ENCODE results near the gene FHOD1. TPM values are rescaled to one million over a fixed set of nuclear protein-coding genes. Genes with fewer than 3 reads are reported as not detected.

The FHOD1 gene
- total and polyA plus RNA-seq, 9 of the 15 experiments (the other 6 are each of a cell fraction or from before 2014, with no cell fraction given), result 18.7 to 126 (median 32.3) TPM

DNA sequence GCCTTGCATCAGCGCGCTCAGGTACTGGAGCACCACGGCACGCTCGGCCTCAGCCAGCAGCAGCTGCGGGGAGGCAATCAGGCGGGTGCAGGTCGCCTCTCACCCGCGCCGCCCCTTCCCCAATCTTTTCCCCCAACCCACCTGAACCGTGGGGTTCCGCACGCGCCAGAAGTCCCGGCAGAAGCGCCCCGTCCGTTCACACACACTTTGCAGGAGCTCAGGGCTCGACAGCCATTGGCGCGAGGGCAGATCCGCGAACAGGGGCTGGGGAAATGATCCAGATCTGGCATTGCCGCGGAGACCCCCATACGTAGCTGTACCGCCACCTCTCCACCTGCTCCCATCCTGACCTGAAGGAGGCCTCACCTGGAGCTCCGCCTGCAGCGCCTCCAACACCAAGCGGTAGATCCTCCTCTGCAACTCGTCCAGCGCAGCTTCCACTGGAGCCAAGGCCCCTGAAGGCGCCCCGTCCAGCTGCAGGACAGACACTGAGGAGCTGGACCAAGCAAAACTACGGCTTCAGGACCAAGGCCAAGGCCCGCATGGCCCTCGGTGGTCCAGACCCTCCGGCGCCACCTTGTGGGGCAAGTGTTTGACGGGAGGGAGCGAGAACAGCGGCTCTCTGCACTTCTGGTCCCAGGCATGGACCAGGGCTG, 62.2 kb downstream of the FHOD1 start (continued):
- TF ChIP-seq SP1 (CRISPR knock-in tag; IDR thresholded peaks at IDR 0.05), result peak; percentile 81
- TF ChIP-seq, protein P1, sequence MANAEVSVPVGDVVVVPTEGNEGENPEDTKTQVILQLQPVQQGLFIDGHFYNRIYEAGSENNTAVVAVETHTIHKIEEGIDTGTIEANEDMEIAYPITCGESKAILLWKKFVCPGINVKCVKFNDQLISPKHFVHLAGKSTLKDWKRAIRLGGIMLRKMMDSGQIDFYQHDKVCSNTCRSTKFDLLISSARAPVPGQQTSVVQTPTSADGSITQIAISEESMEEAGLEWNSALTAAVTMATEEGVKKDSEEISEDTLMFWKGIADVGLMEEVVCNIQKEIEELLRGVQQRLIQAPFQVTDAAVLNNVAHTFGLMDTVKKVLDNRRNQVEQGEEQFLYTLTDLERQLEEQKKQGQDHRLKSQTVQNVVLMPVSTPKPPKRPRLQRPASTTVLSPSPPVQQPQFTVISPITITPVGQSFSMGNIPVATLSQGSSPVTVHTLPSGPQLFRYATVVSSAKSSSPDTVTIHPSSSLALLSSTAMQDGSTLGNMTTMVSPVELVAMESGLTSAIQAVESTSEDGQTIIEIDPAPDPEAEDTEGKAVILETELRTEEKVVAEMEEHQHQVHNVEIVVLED (CRISPR knock-in tag; IDR thresholded peaks at IDR 0.05), result no peak
- TF ChIP-seq, protein P2, sequence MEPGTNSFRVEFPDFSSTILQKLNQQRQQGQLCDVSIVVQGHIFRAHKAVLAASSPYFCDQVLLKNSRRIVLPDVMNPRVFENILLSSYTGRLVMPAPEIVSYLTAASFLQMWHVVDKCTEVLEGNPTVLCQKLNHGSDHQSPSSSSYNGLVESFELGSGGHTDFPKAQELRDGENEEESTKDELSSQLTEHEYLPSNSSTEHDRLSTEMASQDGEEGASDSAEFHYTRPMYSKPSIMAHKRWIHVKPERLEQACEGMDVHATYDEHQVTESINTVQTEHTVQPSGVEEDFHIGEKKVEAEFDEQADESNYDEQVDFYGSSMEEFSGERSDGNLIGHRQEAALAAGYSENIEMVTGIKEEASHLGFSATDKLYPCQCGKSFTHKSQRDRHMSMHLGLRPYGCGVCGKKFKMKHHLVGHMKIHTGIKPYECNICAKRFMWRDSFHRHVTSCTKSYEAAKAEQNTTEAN (CRISPR knock-in tag; IDR thresholded peaks at IDR 0.05), result peak; percentile 91
- TF ChIP-seq NCOA2 (IDR thresholded peaks at IDR 0.05; ENCODE audit: partially characterized antibody in 2 of 2), result no peak
- TF ChIP-seq MXI1 (IDR thresholded peaks at IDR 0.05; ENCODE audit: low read depth, low read length), result peak; percentile 86
- no peak for TF ChIP-seq PHF21A (IDR thresholded peaks at IDR 0.05; ENCODE audit: borderline replicate concordance, low read depth)
- TF ChIP-seq BDP1 (IDR thresholded peaks at IDR 0.05; ENCODE audit: insufficient read depth, insufficient read length), result no peak
- TF ChIP-seq, protein P3, sequence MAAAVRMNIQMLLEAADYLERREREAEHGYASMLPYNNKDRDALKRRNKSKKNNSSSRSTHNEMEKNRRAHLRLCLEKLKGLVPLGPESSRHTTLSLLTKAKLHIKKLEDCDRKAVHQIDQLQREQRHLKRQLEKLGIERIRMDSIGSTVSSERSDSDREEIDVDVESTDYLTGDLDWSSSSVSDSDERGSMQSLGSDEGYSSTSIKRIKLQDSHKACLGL (CRISPR knock-in tag; IDR thresholded peaks at IDR 0.05; ENCODE audit: borderline replicate concordance, poor library complexity, severe bottlenecking), result peak; percentile 63
- no peak for TF ChIP-seq ETV6 (IDR thresholded peaks at IDR 0.05; ENCODE audit: borderline replicate concordance in 1 of 2, low read depth in 2 of 2, low read length in 1 of 2)
- peak; percentile 84; the same call in 1 of the 2 replicates for TF ChIP-seq ETV6 (CRISPR knock-in tag; IDR thresholded peaks at IDR 0.05; ENCODE audit: borderline replicate concordance)
- TF ChIP-seq CREM (IDR thresholded peaks at IDR 0.05; ENCODE audit: low read depth), result peak; percentile 73
- TF ChIP-seq, protein P4, sequence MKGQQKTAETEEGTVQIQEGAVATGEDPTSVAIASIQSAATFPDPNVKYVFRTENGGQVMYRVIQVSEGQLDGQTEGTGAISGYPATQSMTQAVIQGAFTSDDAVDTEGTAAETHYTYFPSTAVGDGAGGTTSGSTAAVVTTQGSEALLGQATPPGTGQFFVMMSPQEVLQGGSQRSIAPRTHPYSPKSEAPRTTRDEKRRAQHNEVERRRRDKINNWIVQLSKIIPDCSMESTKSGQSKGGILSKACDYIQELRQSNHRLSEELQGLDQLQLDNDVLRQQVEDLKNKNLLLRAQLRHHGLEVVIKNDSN (CRISPR knock-in tag; IDR thresholded peaks at IDR 0.05), result peak; percentile 38; the same call in 1 of the 2 replicates
- TF ChIP-seq, protein P5, sequence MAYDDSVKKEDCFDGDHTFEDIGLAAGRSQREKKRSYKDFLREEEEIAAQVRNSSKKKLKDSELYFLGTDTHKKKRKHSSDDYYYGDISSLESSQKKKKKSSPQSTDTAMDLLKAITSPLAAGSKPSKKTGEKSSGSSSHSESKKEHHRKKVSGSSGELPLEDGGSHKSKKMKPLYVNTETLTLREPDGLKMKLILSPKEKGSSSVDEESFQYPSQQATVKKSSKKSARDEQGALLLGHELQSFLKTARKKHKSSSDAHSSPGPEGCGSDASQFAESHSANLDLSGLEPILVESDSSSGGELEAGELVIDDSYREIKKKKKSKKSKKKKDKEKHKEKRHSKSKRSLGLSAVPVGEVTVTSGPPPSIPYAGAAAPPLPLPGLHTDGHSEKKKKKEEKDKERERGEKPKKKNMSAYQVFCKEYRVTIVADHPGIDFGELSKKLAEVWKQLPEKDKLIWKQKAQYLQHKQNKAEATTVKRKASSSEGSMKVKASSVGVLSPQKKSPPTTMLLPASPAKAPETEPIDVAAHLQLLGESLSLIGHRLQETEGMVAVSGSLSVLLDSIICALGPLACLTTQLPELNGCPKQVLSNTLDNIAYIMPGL (CRISPR knock-in tag; IDR thresholded peaks at IDR 0.05), result peak; percentile 96; the same call in 1 of the 2 replicates
- TF ChIP-seq, protein P6, sequence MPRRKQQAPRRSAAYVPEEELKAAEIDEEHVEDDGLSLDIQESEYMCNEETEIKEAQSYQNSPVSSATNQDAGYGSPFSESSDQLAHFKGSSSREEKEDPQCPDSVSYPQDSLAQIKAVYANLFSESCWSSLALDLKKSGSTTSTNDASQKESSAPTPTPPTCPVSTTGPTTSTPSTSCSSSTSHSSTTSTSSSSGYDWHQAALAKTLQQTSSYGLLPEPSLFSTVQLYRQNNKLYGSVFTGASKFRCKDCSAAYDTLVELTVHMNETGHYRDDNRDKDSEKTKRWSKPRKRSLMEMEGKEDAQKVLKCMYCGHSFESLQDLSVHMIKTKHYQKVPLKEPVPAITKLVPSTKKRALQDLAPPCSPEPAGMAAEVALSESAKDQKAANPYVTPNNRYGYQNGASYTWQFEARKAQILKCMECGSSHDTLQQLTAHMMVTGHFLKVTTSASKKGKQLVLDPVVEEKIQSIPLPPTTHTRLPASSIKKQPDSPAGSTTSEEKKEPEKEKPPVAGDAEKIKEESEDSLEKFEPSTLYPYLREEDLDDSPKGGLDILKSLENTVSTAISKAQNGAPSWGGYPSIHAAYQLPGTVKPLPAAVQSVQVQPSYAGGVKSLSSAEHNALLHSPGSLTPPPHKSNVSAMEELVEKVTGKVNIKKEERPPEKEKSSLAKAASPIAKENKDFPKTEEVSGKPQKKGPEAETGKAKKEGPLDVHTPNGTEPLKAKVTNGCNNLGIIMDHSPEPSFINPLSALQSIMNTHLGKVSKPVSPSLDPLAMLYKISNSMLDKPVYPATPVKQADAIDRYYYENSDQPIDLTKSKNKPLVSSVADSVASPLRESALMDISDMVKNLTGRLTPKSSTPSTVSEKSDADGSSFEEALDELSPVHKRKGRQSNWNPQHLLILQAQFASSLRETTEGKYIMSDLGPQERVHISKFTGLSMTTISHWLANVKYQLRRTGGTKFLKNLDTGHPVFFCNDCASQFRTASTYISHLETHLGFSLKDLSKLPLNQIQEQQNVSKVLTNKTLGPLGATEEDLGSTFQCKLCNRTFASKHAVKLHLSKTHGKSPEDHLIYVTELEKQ (CRISPR knock-in tag; IDR thresholded peaks at IDR 0.05), result no peak
- TF ChIP-seq MYC (IDR thresholded peaks at IDR 0.05; ENCODE audit: low read depth, low read length), result peak; percentile 80
- no peak for TF ChIP-seq MYC (CRISPR knock-in tag; IDR thresholded peaks at IDR 0.05; ENCODE audit: borderline replicate concordance, low read depth)
- peak; percentile 76; the same call in 1 of the 2 replicates for TF ChIP-seq STAG1 (CRISPR knock-in tag; IDR thresholded peaks at IDR 0.05; ENCODE audit: borderline replicate concordance)

All from K562 (cell line).